ENCODE results near the gene UBE2H.

Gene UBE2H

GRCh38 chr7:129783584-129783919, 169.2 kb downstream of the UBE2H start:
- DNase-seq = no peak

GRCh38 chr7:129782818-129783583, 169.8 kb downstream of the UBE2H start:
- no peak for DNase-seq

DNA sequence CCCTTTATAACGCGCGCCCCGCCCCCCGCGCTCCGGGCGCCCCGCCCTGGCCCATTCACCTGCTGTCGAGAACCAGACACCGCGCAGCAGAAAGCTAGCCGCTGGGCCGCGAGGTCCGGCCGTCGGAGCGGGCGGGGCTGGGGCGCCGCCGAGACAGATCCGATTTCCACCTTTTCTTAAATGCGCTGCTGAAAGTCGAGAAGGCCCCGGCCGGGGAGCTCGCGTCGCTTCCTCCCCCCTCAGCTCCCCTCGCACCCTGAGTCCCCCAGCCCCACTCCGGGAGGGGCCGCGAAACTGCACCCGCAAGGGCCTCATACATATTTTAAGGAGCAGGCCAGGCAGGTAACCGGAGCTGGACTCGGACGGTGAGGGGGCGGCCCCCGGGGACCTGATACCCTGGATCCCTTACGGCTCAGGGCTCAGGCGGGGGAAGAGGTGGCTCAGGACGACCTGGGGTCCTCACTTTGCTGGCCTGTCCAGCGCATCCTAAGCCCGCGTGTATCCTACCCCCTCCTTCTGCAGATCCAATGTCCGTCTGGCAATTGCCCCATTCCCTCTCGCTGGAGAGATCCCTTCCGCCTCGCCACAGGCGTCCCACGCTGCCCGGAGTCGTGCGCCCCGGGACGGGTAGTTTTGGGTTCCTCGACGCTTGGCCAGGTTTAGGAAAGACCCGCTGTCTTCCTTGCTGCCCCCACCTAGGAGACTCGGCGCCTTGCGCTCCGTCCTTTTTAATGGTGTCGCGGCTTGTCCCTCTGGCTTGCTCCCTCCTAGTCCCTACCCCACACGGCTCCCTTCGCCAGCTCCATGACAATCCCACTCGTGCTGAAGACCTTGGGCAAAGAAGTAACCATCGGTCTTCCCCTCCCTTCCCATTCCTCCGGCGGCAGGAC, 170.6 kb downstream of the UBE2H start:
- no peak for DNase-seq

GRCh38 chr7:129780974-129781927, 171.5 kb downstream of the UBE2H start:
- DNase-seq = no peak
